Right lobe of liver (tissue), 4 donors: ENCODE data around the gene THSD7A.

Experiments used
- POLR2A ChIP-seq: fragments of 450-650 bp; IDR thresholded peaks from one replicate; pipeline ENCODE4 v1.6.1; 2017; ENCODE audit warnings: antibody characterized with exemption, mild to moderate bottlenecking
- TF ChIP-seq, protein P1 (sequence below), 4 donors: fragments of 200-600 bp in 3 of 4; fragments of 450-650 bp in 1 of 4; IDR thresholded peaks; one replicate each; pipeline versions ENCODE4 v1.5.1 to v1.8.0; 2016 to 2022; ENCODE audit warnings: antibody characterized with exemption in 4 of 4, mild to moderate bottlenecking in 2 of 4
- donor health status: DM: no; HTN: no; CAD: no.
- donor health status: DM: no; HTN: no; CAD: no.
- donor health status: DM: no; HTN: yes; CAD: no.

DNA sequence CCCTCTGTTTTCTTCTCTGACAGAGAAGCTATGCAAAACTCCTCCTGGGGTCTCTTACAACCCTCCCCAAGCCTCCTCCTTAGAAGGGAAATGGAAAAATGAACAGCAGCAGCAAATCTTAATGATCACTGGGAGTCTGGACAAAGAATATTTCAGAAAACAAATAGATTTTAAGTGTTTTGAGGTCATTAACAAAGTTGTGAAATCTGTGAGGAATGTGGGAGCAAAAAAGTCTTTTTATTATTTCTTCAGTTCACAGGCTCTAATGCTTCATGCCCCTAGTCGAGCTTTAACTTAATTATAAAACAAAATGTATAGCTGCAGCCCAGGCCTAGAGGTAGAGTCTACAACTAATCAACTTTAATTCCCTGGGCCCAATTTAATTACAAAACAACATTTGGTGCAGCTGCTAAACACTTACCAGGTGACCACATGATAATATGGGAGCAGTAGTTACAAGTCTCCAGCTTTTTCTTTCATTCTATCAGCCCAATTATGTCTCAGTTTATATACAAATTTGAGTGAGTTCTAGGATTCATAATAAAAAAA lies 293.2 kb downstream of the THSD7A start:
- TF ChIP-seq, protein P1, sequence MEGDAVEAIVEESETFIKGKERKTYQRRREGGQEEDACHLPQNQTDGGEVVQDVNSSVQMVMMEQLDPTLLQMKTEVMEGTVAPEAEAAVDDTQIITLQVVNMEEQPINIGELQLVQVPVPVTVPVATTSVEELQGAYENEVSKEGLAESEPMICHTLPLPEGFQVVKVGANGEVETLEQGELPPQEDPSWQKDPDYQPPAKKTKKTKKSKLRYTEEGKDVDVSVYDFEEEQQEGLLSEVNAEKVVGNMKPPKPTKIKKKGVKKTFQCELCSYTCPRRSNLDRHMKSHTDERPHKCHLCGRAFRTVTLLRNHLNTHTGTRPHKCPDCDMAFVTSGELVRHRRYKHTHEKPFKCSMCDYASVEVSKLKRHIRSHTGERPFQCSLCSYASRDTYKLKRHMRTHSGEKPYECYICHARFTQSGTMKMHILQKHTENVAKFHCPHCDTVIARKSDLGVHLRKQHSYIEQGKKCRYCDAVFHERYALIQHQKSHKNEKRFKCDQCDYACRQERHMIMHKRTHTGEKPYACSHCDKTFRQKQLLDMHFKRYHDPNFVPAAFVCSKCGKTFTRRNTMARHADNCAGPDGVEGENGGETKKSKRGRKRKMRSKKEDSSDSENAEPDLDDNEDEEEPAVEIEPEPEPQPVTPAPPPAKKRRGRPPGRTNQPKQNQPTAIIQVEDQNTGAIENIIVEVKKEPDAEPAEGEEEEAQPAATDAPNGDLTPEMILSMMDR (IDR thresholded peaks at IDR 0.05): no peak
- TF ChIP-seq POLR2A: no peak
